ENCODE data around the gene UBE3D. TPM values are rescaled to one million over a fixed set of nuclear protein-coding genes. Genes with fewer than 3 reads are reported as not detected.

Gene UBE3D
- total RNA-seq, 2 donors from 2014 or later: 16.2 to 18.0 TPM

GRCh38 chr6:82906951-82907350, 158.7 kb downstream of the UBE3D start:
- Histone ChIP-seq H3K27me3 (ENCODE audit: control insufficient read depth, insufficient read depth, low read length, poor library complexity, severe bottlenecking) (no peaks in the 10 kb centered on the region), H3K9ac (ENCODE audit: extremely low read depth, low read length, poor library complexity, severe bottlenecking) (no peak overlapping the region), H3K4me1 (ENCODE audit: control insufficient read depth, insufficient read depth, low read length) (peaks cover 4% of the 10 kb centered on the region), H3K4me3 (ENCODE audit: low read length) (no peak overlapping the region), H3K36me3 (ENCODE audit: control insufficient read depth, insufficient read depth, low read length) (no peaks in the 10 kb centered on the region), H3K9me3 (ENCODE audit: control insufficient read depth, low read length) (no peaks in the 10 kb centered on the region), H3K27ac (ENCODE audit: low read depth, low read length) (no peak overlapping the region)
- WGBS, 2 experiments (ENCODE audit: insufficient coverage in 1 of 2, insufficient read length in 1 of 2): 63 to 83% methylated on average over 1 of the region's 1 CpG
- Mint-ChIP-seq H3K4me1 (peaks cover 10% of the 10 kb centered on the region), H3K27me3 (ENCODE audit: insufficient read depth) (no peaks in the 10 kb centered on the region), H3K4me3 (no peak overlapping the region), H3K9me3 (no peaks in the 10 kb centered on the region), H3K36me3 (ENCODE audit: low read depth) (no peaks in the 10 kb centered on the region), H3K27ac (no peak overlapping the region)
- DNase-seq: no peak
- no peak for TF ChIP-seq CTCF (conservative IDR thresholded peaks at IDR 0.05)

GRCh38 chr6:82906489-82906888, 159.2 kb downstream of the UBE3D start:
- H3K9ac ChIP-seq (ENCODE audit: extremely low read depth, low read length, poor library complexity, severe bottlenecking): no peak overlapping the region
- H3K4me3 ChIP-seq (ENCODE audit: low read length): no peak overlapping the region
- Mint-ChIP-seq H3K36me3 (ENCODE audit: low read depth) (no peaks in the 10 kb centered on the region), H3K9me3 (no peaks in the 10 kb centered on the region), H3K4me3 (no peak overlapping the region), H3K27ac (no peak overlapping the region), H3K4me1 (peaks cover 10% of the 10 kb centered on the region), H3K27me3 (ENCODE audit: insufficient read depth) (no peaks in the 10 kb centered on the region)
- TF ChIP-seq CTCF (conservative IDR thresholded peaks at IDR 0.05): no peak
- no peaks in the 10 kb centered on the region for H3K27me3 ChIP-seq (ENCODE audit: control insufficient read depth, insufficient read depth, low read length, poor library complexity, severe bottlenecking)
- H3K9me3 ChIP-seq (ENCODE audit: control insufficient read depth, low read length): no peaks in the 10 kb centered on the region
- H3K4me1 ChIP-seq (ENCODE audit: control insufficient read depth, insufficient read depth, low read length): peaks cover 4% of the 10 kb centered on the region
- no peaks in the 10 kb centered on the region for H3K36me3 ChIP-seq (ENCODE audit: control insufficient read depth, insufficient read depth, low read length)
- DNase-seq: no peak
- H3K27ac ChIP-seq (ENCODE audit: low read depth, low read length): no peak overlapping the region

- Histone ChIP-seq H3K27me3 (ENCODE audit: control insufficient read depth, insufficient read depth, low read length, poor library complexity, severe bottlenecking) (no peaks in the 10 kb centered on the region), H3K4me3 (ENCODE audit: low read length) (no peak overlapping the region), H3K4me1 (ENCODE audit: control insufficient read depth, insufficient read depth, low read length) (peaks cover 3% of the 10 kb centered on the region), H3K36me3 (ENCODE audit: control insufficient read depth, insufficient read depth, low read length) (no peaks in the 10 kb centered on the region), H3K9me3 (ENCODE audit: control insufficient read depth, low read length) (no peaks in the 10 kb centered on the region), H3K9ac (ENCODE audit: extremely low read depth, low read length, poor library complexity, severe bottlenecking) (no peak overlapping the region), H3K27ac (ENCODE audit: low read depth, low read length) (no peak overlapping the region)
- Mint-ChIP-seq H3K9me3 (no peaks in the 10 kb centered on the region), H3K4me3 (no peak overlapping the region), H3K27me3 (ENCODE audit: insufficient read depth) (no peaks in the 10 kb centered on the region), H3K4me1 (peaks cover 5% of the 10 kb centered on the region), H3K36me3 (ENCODE audit: low read depth) (no peaks in the 10 kb centered on the region), H3K27ac (no peak overlapping the region)
- no peak for TF ChIP-seq CTCF (conservative IDR thresholded peaks at IDR 0.05)
- no peak for DNase-seq
- WGBS, 2 experiments (ENCODE audit: insufficient coverage in 1 of 2, insufficient read length in 1 of 2): 95% methylated on average over 1 of the region's 1 CpG; no CpG with 5 or more reads in 1 of the 2 experiments
Measured at GRCh38 chr6:82904860-82905259, 160.8 kb downstream of the UBE3D start.
